ENCODE measurements around the gene KCNJ9.

DNA sequence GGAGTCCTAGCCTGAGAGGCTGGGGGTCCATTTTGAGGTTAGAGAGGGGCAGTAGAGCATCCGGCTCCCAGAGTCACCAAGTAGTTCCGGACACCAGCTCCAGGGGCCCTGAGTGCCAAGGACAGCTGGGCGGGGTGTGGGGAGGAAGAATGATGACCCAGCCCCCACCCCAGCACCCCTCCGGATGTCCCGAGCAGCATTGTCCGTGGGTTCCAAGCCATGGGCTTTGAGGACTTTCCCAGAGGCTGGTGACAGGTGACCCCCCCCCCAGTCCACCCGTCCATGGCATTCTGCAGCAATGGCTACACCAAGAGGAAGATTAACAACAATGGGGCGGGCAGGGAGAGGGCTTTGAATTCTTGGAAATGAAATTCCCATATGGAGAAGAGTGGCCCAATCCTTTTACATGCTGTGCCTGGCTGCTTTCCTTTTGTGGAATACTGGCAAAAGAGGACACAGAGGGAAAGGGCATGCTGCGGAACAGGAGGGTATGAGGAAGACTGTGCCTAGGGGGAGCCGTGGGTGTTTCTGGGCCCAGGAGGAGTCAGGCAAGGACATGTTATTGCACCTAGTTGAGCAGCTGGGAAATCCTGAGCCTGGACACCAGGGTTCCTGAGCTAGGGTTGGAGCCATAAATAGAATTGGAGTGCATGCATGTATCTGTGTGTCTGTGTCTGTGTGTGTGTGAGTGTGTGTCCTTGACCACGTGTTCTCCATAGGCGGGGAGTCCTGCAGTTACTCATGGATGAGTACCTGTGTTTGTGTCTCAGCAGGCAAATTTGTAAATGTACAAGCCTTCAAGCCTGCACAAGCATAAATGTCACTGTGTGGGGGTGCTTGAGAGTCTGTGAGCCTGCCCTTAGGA lies 35.2 kb downstream of the KCNJ9 start:
- TF ChIP-seq TCF12 (IDR thresholded peaks at IDR 0.05; ENCODE audit: low read depth, low read length) (no peak), POLR2A (IDR thresholded peaks at IDR 0.05; ENCODE audit: low read depth, low read length) (no peak), POLR2AphosphoS5 (IDR thresholded peaks at IDR 0.05; ENCODE audit: low read length) (no peak), ETV6 (conservative IDR thresholded peaks at IDR 0.05 in 1 of 2, IDR thresholded peaks at IDR 0.05 in 1 of 2; ENCODE audit: borderline replicate concordance in 1 of 2, low read depth in 1 of 2) (no peak), CREM (IDR thresholded peaks at IDR 0.05; ENCODE audit: low read depth) (no peak), SIN3A (IDR thresholded peaks at IDR 0.05; ENCODE audit: low read depth, low read length) (no peak)
- TF ChIP-seq, protein P1, sequence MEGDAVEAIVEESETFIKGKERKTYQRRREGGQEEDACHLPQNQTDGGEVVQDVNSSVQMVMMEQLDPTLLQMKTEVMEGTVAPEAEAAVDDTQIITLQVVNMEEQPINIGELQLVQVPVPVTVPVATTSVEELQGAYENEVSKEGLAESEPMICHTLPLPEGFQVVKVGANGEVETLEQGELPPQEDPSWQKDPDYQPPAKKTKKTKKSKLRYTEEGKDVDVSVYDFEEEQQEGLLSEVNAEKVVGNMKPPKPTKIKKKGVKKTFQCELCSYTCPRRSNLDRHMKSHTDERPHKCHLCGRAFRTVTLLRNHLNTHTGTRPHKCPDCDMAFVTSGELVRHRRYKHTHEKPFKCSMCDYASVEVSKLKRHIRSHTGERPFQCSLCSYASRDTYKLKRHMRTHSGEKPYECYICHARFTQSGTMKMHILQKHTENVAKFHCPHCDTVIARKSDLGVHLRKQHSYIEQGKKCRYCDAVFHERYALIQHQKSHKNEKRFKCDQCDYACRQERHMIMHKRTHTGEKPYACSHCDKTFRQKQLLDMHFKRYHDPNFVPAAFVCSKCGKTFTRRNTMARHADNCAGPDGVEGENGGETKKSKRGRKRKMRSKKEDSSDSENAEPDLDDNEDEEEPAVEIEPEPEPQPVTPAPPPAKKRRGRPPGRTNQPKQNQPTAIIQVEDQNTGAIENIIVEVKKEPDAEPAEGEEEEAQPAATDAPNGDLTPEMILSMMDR (IDR thresholded peaks at IDR 0.05 in 2 of 3, conservative IDR thresholded peaks at IDR 0.05 in 1 of 3; ENCODE audit: control insufficient read depth in 2 of 3, extremely low read depth in 1 of 3, insufficient read depth in 1 of 3, low read depth in 3 of 3, low read length in 3 of 3), result no peak
- TF ChIP-seq, protein P2, sequence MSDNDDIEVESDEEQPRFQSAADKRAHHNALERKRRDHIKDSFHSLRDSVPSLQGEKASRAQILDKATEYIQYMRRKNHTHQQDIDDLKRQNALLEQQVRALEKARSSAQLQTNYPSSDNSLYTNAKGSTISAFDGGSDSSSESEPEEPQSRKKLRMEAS (IDR thresholded peaks at IDR 0.05; ENCODE audit: low read depth, low read length), result no peak
